ENCODE measurements around the gene CLUH.

DNA sequence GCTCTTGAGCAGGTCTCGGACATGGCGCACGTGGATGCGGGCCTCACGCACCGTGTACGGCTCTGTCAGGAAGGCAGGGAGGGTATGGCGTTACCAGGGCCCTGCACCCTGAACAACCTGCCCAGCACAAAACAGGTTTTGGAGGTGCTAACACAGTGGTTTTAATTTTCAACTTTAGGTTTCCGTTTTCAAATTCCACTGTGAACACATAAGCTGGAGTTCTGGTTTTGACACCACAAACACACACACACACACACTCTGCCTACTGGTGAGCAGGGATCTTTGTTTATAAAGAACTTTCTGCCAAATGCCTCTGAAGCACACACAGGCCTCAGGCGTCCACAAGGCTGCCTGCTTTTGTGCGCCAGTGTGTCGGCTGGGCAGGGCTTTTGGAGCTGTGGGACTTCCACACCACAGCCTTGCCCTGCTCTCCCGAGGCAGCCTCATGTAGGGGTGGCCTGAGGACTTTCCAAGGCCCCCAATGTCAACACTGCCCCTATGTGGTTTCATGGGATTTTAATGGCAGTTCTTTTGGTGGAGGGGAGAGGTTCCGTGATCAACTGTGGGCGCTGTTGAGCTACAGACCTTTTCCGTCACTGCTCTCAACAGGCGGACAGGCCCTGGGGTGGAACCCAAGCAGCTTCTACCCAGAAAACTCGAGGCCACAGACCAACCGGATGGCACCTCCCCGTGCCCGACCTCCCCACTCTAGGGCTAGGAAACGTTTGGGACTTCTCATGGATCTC is 9.4 kb downstream of the CLUH start:
- no peak for TF ChIP-seq CTCF (IDR thresholded peaks at IDR 0.05)
- TF ChIP-seq POLR2A (IDR thresholded peaks at IDR 0.05): no peak
